Small intestine (tissue), 7 donors: ENCODE measurements around the gene ENO2. TPM values are rescaled to one million over a fixed set of nuclear protein-coding genes. Genes with fewer than 3 reads are reported as not detected.
A peak's percentile ranks its signal among the peaks of the same experiment; 100 is the strongest.

Experiments used
- DNase-seq, 2 donors: peaks; one replicate each; pipeline versions ENCODE4 v3.0.0 to v3.0.0-alpha.2; 2013
- FAIRE-seq: peaks from 2 replicates; lab custom pipeline; 2012; peaks lifted over from hg19 to GRCh38; lab: Jason Lieb, UNC
- H3K27ac ChIP-seq, 3 donors: one replicate each; pipeline ENCODE4 v1.5.1; 2013; ENCODE audit warnings: low read length in 2 of 3, mild to moderate bottlenecking in 2 of 3, control low read depth in 1 of 3, inconsistent platforms in 1 of 3, low read depth in 1 of 3, moderate library complexity in 1 of 3
- H3K27me3 ChIP-seq, 3 donors: one replicate each; pipeline ENCODE4 v1.6.1; 2013; ENCODE audit warnings: low read length in 3 of 3, inconsistent platforms in 1 of 3; ENCODE audit not compliant: control insufficient read depth in 3 of 3, insufficient read depth in 3 of 3
- H3K36me3 ChIP-seq, 3 donors: one replicate each; pipeline ENCODE4 v1.6.1; 2013; ENCODE audit warnings: low read length in 3 of 3, inconsistent platforms in 1 of 3, low read depth in 1 of 3, mild to moderate bottlenecking in 1 of 3, moderate library complexity in 1 of 3; ENCODE audit not compliant: control insufficient read depth in 3 of 3, insufficient read depth in 2 of 3
- H3K4me1 ChIP-seq, 3 donors: one replicate each; pipeline ENCODE4 v1.6.1; 2013; ENCODE audit warnings: low read length in 2 of 3, inconsistent platforms in 1 of 3, low read depth in 1 of 3, mild to moderate bottlenecking in 1 of 3, moderate library complexity in 1 of 3; ENCODE audit not compliant: control insufficient read depth in 3 of 3, insufficient read depth in 2 of 3
- H3K4me3 ChIP-seq, 3 donors: one replicate each; pipeline ENCODE4 v1.5.1; 2013; ENCODE audit warnings: low read length in 3 of 3, control low read depth in 1 of 3, inconsistent platforms in 1 of 3, low read depth in 1 of 3, mild to moderate bottlenecking in 1 of 3, moderate library complexity in 1 of 3
- H3K9me3 ChIP-seq, 2 donors: one replicate each; pipeline ENCODE4 v1.6.1; 2013; ENCODE audit warnings: low read depth in 1 of 2, low read length in 1 of 2; ENCODE audit not compliant: control insufficient read depth in 2 of 2, insufficient read depth in 1 of 2
- WGBS, 3 donors: extraction: QIAGEN DNeasy Blood & Tissue Kit; methylation state at CpG; one replicate each; pipeline ENCODE4 v1.1.7; 2013; 5-methylcytosine and 5-hydroxymethylcytosine counted together
- polyA plus RNA-seq, 4 donors: library from polyadenylated mRNA; stranded (reverse) in 3 of 4; unstranded in 1 of 4; fragments of 200-250 nt in 3 of 4; fragments of 120-200 nt in 1 of 4; gene quantifications; one replicate each; pipeline versions ENCODE4 v1.2.1 to v1.2.3, GENCODE V29; 2013
- donor health status: healthy with polysubstance abuse.
- donor health status: control.
- donor health status: control.
- donor health status: Bipolar disorder and iron deficiency.
- donor health status: healthy.

ENO2 gene
- polyA plus RNA-seq, 4 donors: 0.67 to 19.1 (median 3.1) TPM

DNA sequence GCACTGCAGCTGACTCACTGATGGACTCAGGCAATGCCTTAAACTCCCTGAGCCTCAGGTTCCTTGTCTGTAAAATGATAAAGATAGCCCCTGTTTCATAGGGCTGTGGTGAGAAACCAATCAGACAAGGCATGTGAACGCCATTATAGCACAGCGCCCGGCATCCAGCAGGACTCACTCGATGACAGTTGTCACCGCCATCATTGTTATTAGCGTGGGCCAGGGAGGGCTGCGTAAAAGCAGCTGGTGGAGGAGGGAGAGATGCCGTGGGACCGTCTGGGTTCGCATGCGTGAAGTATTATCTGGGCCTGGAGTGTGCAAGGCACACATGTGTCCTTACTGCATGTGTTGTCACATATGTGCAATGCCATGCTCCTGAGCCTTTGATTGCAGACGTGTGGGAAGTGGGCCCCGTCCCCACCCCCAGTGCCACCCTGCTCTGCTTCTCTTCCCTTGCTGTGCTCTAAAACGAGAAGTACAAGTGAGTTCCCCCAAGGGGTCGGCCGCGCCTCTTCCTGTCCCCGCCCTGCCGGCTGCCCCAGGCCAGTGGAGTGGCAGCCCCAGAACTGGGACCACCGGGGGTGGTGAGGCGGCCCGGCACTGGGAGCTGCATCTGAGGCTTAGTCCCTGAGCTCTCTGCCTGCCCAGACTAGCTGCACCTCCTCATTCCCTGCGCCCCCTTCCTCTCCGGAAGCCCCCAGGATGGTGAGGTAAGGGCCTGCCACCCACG, 36.6 kb downstream of the ENO2 start, which contains the start of gene PTPN6:
Gene PTPN6, plus strand, starts transcription at position 546 of the 730 bp plus-strand sequence. Its CDS starts 157 bp downstream, at position 703.
- DNase-seq (peak in 1 of 2 donors; percentile 40), FAIRE-seq (no peak)
- H3K4me1 ChIP-seq: peaks cover 0 to 5% (median 0%) of the 10 kb centered on the region in 3 donors
- H3K27me3 ChIP-seq: no peaks in the 10 kb centered on the region
- peak within 1 kb of the TSS in 2 of 3 donors; percentile 75 to 87 for H3K27ac ChIP-seq
- H3K4me3 ChIP-seq: peak within 1 kb of the TSS; percentile 34 to 66 (median 64)
- H3K36me3 ChIP-seq: peaks cover 0 to 52% (median 3%) of the 10 kb centered on the region in 3 donors
- no peaks in the 10 kb centered on the region for H3K9me3 ChIP-seq
- 64 to 76% (median 65%) methylated on average over 25 of the region's 25 CpGs for WGBS, 3 donors

- Histone ChIP-seq H3K27me3 (no peaks in the 10 kb centered on the region), H3K4me3 (peak overlapping the region; percentile 34 to 66 (median 64)), H3K36me3 (peaks cover 0 to 58% (median 4%) of the 10 kb centered on the region in 3 donors), H3K9me3 (no peaks in the 10 kb centered on the region), H3K27ac (peak overlapping the region in 2 of 3 donors; percentile 75 to 87), H3K4me1 (peaks cover 0 to 3% (median 0%) of the 10 kb centered on the region in 3 donors)
- no peak for DNase-seq
- WGBS, 3 donors: 62 to 72% (median 71%) methylated on average over 19 to 20 of the region's 20 CpGs
- no peak for FAIRE-seq
These were observed 37.3 kb downstream of the ENO2 start for GRCh38 chr12:6951551-6952120.

DNA sequence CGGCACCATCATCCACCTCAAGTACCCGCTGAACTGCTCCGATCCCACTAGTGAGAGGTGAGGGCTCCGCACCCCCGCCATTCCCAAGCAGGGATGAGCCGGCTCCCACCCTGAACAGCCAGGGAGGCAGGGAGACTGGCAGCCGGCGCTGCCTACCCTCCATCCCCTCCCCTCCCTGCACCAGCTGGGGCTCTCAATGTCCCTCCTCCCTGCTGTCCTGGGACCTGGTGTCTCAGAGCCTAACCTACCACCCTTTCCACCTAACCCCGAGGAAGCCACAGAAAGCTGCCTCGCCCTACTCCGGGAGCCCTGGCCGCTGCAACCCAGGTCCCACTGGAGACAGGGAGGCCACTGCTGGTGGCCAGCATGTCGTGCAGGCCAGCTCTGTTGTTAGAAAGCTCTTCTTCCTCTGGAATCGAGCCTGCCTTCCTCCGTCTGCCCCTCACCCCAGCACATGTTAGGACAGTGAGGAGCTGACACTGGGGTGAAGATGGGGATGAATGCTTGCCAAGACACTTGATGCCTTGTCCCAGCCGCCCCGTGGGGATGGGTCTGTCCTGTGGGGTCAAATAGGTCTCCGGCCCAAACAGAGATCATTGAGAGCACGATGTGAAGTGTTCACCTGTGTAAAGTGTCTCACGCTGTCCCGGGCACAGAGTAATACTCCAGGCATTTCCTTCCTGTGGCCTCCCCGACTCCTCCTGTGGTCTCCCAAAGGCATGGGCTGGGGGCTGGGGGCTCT, 37.9 kb downstream of the ENO2 start:
- Histone ChIP-seq H3K36me3 (peaks cover 0 to 64% (median 4%) of the 10 kb centered on the region in 3 donors), H3K27ac (peak overlapping the region in 2 of 3 donors; percentile 75 to 87), H3K27me3 (no peaks in the 10 kb centered on the region), H3K9me3 (no peaks in the 10 kb centered on the region), H3K4me1 (peaks cover 0 to 3% (median 0%) of the 10 kb centered on the region in 3 donors), H3K4me3 (peak overlapping the region; percentile 34 to 66 (median 64))
- WGBS, 3 donors: 60 to 81% (median 68%) methylated on average over 22 of the region's 22 CpGs
- no peak for DNase-seq
- FAIRE-seq: no peak

- Histone ChIP-seq H3K4me1 (peaks cover 0 to 3% (median 0%) of the 10 kb centered on the region in 3 donors), H3K27me3 (no peaks in the 10 kb centered on the region), H3K9me3 (no peaks in the 10 kb centered on the region), H3K36me3 (peaks cover 0 to 66% (median 4%) of the 10 kb centered on the region in 3 donors), H3K27ac (peak overlapping the region; percentile 44 to 87 (median 65)), H3K4me3 (peak overlapping the region; percentile 34 to 66 (median 64))
- FAIRE-seq: no peak
- no peak for DNase-seq
- 65 to 91% (median 70%) methylated on average over 15 of the region's 15 CpGs for WGBS, 3 donors
These were observed 38.6 kb downstream of the ENO2 start for GRCh38 chr12:6952863-6953441.

- WGBS, 3 donors: 50 to 78% (median 68%) methylated on average over 21 to 24 of the region's 24 CpGs
- H3K36me3 ChIP-seq: peaks cover 0 to 72% (median 4%) of the 10 kb centered on the region in 3 donors
These were observed 39.3 kb downstream of the ENO2 start for GRCh38 chr12:6953442-6954315.

GRCh38 chr12:6954316-6955107, 40.1 kb downstream of the ENO2 start:
- 69 to 91% (median 81%) methylated on average over 21 of the region's 21 CpGs for WGBS, 3 donors
- peak overlapping the region in 1 of 3 donors; percentile 66 for H3K4me3 ChIP-seq
- DNase-seq (no peak), FAIRE-seq (no peak)
- H3K27ac ChIP-seq: peak overlapping the region in 2 of 3 donors; percentile 22 to 87
- H3K4me1 ChIP-seq: peaks cover 0 to 3% (median 0%) of the 10 kb centered on the region in 3 donors
- no peaks in the 10 kb centered on the region for H3K9me3 ChIP-seq
- H3K27me3 ChIP-seq: no peaks in the 10 kb centered on the region
- H3K36me3 ChIP-seq: peaks cover 0 to 78% (median 4%) of the 10 kb centered on the region in 3 donors

More at GRCh38 chr12:6953442-6954315, 39.3 kb downstream of the ENO2 start:
- peak overlapping the region; percentile 44 to 87 (median 65) for H3K27ac ChIP-seq
- H3K4me1 ChIP-seq: peaks cover 0 to 3% (median 0%) of the 10 kb centered on the region in 3 donors
- FAIRE-seq (no peak), DNase-seq (peak in 1 of 2 donors; percentile 56)
- peak overlapping the region; percentile 34 to 66 (median 64) for H3K4me3 ChIP-seq
- no peaks in the 10 kb centered on the region for H3K9me3 ChIP-seq
- H3K27me3 ChIP-seq: no peaks in the 10 kb centered on the region
